SH-SY5Y (cell line): Measurements from ENCODE around the gene WWOX.

ENCODE experiments used
- GATA2 ChIP-seq: IDR thresholded peaks from 2 replicates; pipeline ENCODE4 v1.6.1; 2011; ENCODE audit warnings: mild to moderate bottlenecking, low read depth, low read length
- GATA3 ChIP-seq: IDR thresholded peaks from 2 replicates; pipeline ENCODE4 v1.6.1; 2011; ENCODE audit warnings: low read depth, mild to moderate bottlenecking, low read length, moderate library complexity

GRCh38 chr16:78628461-78629045, 529.1 kb downstream of the WWOX start:
- no peak for TF ChIP-seq GATA2
- no peak for TF ChIP-seq GATA3
